CD4-positive, alpha-beta T cell (primary cell): ENCODE measurements around the gene SMYD3. TPM values are rescaled to one million over a fixed set of nuclear protein-coding genes. Genes with fewer than 3 reads are reported as not detected.

Source experiments
- ATAC-seq: fragments of 200-7000 bp; cut with Tn5 transposase; one replicate; pipeline ENCODE4 v1.10.0; 2022; ENCODE audit warnings: mild to moderate bottlenecking; ENCODE audit not compliant: poor library complexity
- CTCF ChIA-PET: fragments of 350-600 bp; sonication (Branson Sonifier 250); formaldehyde crosslinking; loops from one replicate; lab custom pipeline; 2021; ENCODE audit warnings: antibody characterized with exemption, inconsistent platforms; lab: Charles Lee
- POLR2A ChIA-PET: fragments of 350-600 bp; sonication (Branson Sonifier 250); formaldehyde crosslinking; loops from one replicate; lab custom pipeline; 2021; ENCODE audit warnings: antibody characterized with exemption, inconsistent platforms; lab: Charles Lee
- DNase-seq, 14 experiments: peaks; one replicate each; pipeline ENCODE4 v3.0.0-alpha.2; 2013 to 2020; ENCODE audit warnings: mixed read lengths in 2 of 14
- H3K27ac ChIP-seq, 2 donors: one replicate each; pipeline versions ENCODE4 v1.5.1 to v1.7.0; 2013; ENCODE audit warnings: low read length in 2 of 2, low read depth in 1 of 2, mild to moderate bottlenecking in 1 of 2
- H3K27me3 ChIP-seq, 2 experiments: 1 replicate in 1 of 2; 2 replicates in 1 of 2; pipeline versions ENCODE4 v1.6.1 to v1.7.0; 2013; ENCODE audit warnings: low read length in 2 of 2, control low read depth in 1 of 2, mild to moderate bottlenecking in 1 of 2, moderate library complexity in 1 of 2; ENCODE audit not compliant: insufficient read depth in 2 of 2, control insufficient read depth in 1 of 2
- H3K36me3 ChIP-seq: one replicate; pipeline ENCODE4 v1.6.1; 2013; ENCODE audit warnings: low read length, control low read depth; ENCODE audit not compliant: insufficient read depth
- H3K4me1 ChIP-seq: one replicate; pipeline ENCODE4 v1.6.1; 2013; ENCODE audit warnings: low read length, control low read depth; ENCODE audit not compliant: insufficient read depth
- H3K4me3 ChIP-seq: one replicate; pipeline ENCODE4 v1.5.1; 2013; ENCODE audit warnings: mild to moderate bottlenecking, low read length, moderate library complexity
- H3K9me3 ChIP-seq, 2 experiments: 1 replicate in 1 of 2; 2 replicates in 1 of 2; pipeline versions ENCODE4 v1.6.1 to v1.7.0; 2013; ENCODE audit warnings: low read length in 2 of 2, mild to moderate bottlenecking in 2 of 2, control low read depth in 1 of 2, moderate library complexity in 1 of 2; ENCODE audit not compliant: control insufficient read depth in 1 of 2, insufficient read depth in 1 of 2
- H3K27ac Mint-ChIP-seq: one replicate; pipeline ENCODE4 v1.8.0; 2020; ENCODE audit warnings: mixed read lengths
- H3K27me3 Mint-ChIP-seq: one replicate; pipeline ENCODE4 v1.8.0; 2021; ENCODE audit warnings: mixed read lengths
- H3K36me3 Mint-ChIP-seq: one replicate; pipeline ENCODE4 v1.8.0; 2021; ENCODE audit warnings: low read depth, mixed read lengths
- H3K4me1 Mint-ChIP-seq: one replicate; pipeline ENCODE4 v1.8.0; 2021; ENCODE audit warnings: low read depth, mixed read lengths
- H3K4me3 Mint-ChIP-seq: one replicate; pipeline ENCODE4 v1.8.0; 2020; ENCODE audit warnings: mild to moderate bottlenecking, mixed read lengths
- H3K9me3 Mint-ChIP-seq: one replicate; pipeline ENCODE4 v1.8.0; 2020; ENCODE audit warnings: mixed read lengths
- intact Hi-C, 2 experiments: fragments of 100-400 bp; cut with DNase I in 1 of 2; cut with micrococcal nuclease in 1 of 2; formaldehyde crosslinking; loops; one replicate each; pipeline versions ENCODE4 v1.15.1 to v1.9.0; 2023 to 2025; cut with DNase I, micrococcal nuclease
- total RNA-seq, 174 experiments: library from RNA in 2 of 174; stranded (reverse) in 2 of 174; gene quantifications; one replicate each; pipeline ENCODE4 v1.2.3 and lab custom pipeline; 2021 to 2026
- TF ChIP-seq, protein P1 (sequence below): fragments of 200-600 bp; IDR thresholded peaks from one replicate; pipeline ENCODE4 v1.8.0; 2022; ENCODE audit warnings: antibody characterized with exemption, mild to moderate bottlenecking

Gene SMYD3
- total RNA-seq, 2 experiments from 2014 or later: 18.8 to 19.6 TPM

DNA sequence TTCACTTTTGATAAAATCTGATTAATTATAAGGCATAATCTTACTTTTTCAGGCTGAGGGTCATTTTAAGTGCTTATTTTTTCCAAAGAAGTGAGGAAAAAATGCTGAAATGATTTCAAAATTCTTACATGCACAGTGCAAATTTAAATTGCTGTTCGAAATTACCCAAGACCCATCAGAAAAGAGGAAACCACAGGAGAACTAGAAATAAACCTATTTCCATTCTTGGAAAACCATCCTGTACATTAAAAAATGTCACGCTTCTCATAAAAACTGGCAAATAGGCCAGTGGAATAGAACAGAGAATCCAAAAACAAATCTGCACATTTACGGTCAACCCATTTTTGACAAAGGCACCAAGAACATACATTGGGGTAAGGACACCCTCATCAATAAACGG, 414.9 kb downstream of the SMYD3 start:
- ChIA-PET POLR2A (no interaction called here), CTCF (no interaction called here)

DNA sequence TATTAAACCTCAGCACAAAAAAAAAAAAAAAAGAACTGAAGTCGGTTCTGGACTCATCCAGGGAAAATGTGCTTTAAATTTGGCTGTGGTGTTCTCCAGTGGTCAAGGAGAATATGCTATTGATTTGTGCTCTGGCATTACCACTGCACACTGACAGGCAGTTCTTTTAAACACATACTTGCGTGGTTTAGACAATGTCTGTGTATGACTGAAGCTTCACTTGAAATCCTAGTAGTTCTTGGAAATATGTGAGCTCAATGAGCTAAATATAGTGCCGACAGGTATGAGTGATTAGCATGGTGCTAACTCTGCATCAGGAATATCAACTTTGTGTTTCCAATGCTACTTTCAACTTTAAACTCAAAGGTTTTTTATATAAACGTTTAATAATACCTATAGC, 415.6 kb downstream of the SMYD3 start:
- Histone ChIP-seq H3K4me3 (no peak overlapping the region), H3K9me3 (peaks cover 0 to 7% of the 10 kb centered on the region in 2 experiments), H3K4me1 (no peaks in the 10 kb centered on the region), H3K36me3 (no peaks in the 10 kb centered on the region), H3K27ac (no peak overlapping the region), H3K27me3 (no peaks in the 10 kb centered on the region)
- ChIA-PET POLR2A (interaction anchor here (0.7 kb wide), 1 partner anchor 1055 kb away, joined by 3 read pairs; no protein-coding TSS in a partner anchor), CTCF (no interaction called here)
- peaks cover 7% of the 10 kb centered on the region for H3K9me3 Mint-ChIP-seq
- no peaks in the 10 kb centered on the region for H3K4me1 Mint-ChIP-seq
- ATAC-seq (no peak), DNase-seq (no peak)
- H3K36me3 Mint-ChIP-seq: peaks cover 59% of the 10 kb centered on the region
- no peaks in the 10 kb centered on the region for H3K27me3 Mint-ChIP-seq
- no peak overlapping the region for H3K4me3 Mint-ChIP-seq
- no peak overlapping the region for H3K27ac Mint-ChIP-seq
- intact Hi-C loops: no loop called here
- TF ChIP-seq, protein P1, sequence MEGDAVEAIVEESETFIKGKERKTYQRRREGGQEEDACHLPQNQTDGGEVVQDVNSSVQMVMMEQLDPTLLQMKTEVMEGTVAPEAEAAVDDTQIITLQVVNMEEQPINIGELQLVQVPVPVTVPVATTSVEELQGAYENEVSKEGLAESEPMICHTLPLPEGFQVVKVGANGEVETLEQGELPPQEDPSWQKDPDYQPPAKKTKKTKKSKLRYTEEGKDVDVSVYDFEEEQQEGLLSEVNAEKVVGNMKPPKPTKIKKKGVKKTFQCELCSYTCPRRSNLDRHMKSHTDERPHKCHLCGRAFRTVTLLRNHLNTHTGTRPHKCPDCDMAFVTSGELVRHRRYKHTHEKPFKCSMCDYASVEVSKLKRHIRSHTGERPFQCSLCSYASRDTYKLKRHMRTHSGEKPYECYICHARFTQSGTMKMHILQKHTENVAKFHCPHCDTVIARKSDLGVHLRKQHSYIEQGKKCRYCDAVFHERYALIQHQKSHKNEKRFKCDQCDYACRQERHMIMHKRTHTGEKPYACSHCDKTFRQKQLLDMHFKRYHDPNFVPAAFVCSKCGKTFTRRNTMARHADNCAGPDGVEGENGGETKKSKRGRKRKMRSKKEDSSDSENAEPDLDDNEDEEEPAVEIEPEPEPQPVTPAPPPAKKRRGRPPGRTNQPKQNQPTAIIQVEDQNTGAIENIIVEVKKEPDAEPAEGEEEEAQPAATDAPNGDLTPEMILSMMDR: no peak

More for the DNA sequence above, 414.9 kb downstream of the SMYD3 start:
- H3K4me1 Mint-ChIP-seq: no peaks in the 10 kb centered on the region
- no peaks in the 10 kb centered on the region for H3K4me1 ChIP-seq
- peaks cover 7% of the 10 kb centered on the region for H3K9me3 Mint-ChIP-seq
- H3K27me3 Mint-ChIP-seq: no peaks in the 10 kb centered on the region
- H3K36me3 Mint-ChIP-seq: peaks cover 56% of the 10 kb centered on the region
- intact Hi-C loops: no loop called here
- peaks cover 0 to 7% of the 10 kb centered on the region in 2 experiments for H3K9me3 ChIP-seq
- TF ChIP-seq, protein P1: no peak
- no peak overlapping the region for H3K4me3 Mint-ChIP-seq
- no peaks in the 10 kb centered on the region for H3K27me3 ChIP-seq
- H3K36me3 ChIP-seq: no peaks in the 10 kb centered on the region
- H3K27ac ChIP-seq: no peak overlapping the region
- H3K27ac Mint-ChIP-seq: no peak overlapping the region
- ATAC-seq (no peak), DNase-seq (no peak)
- H3K4me3 ChIP-seq: no peak overlapping the region

DNA sequence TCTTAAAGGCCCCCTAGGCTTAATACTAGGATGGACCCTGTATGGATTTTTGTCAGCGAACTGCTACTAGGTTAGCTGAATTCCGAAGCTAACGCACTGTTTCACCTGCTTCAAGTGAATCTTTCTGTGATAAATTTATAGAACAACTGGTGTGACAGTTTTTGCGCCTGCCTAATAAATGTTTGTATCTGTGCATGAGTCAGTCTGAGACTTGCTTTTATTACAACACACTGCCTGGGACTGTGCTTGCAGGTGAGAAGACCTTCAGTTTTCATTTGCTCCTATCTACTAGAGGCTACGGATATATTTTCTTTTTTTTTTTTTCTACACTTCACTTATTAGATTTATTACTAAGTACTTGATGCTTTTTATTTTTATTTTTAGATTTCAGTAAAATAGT, 420.9 kb downstream of the SMYD3 start:
- TF ChIP-seq, protein P1: no peak
- intact Hi-C loops: no loop called here
- Histone ChIP-seq H3K4me1 (no peaks in the 10 kb centered on the region), H3K9me3 (peaks cover 8 to 13% of the 10 kb centered on the region in 2 experiments), H3K27me3 (no peaks in the 10 kb centered on the region), H3K36me3 (no peaks in the 10 kb centered on the region), H3K4me3 (no peak overlapping the region), H3K27ac (no peak overlapping the region)
- DNase-seq: no peak
- POLR2A ChIA-PET: no interaction called here
- peaks cover 9% of the 10 kb centered on the region for H3K9me3 Mint-ChIP-seq
- peaks cover 19% of the 10 kb centered on the region for H3K36me3 Mint-ChIP-seq
- no peak overlapping the region for H3K4me3 Mint-ChIP-seq
- CTCF ChIA-PET: no interaction called here
- ATAC-seq: no peak
- no peaks in the 10 kb centered on the region for H3K4me1 Mint-ChIP-seq
- no peak overlapping the region for H3K27ac Mint-ChIP-seq
- no peaks in the 10 kb centered on the region for H3K27me3 Mint-ChIP-seq
